ENCODE measurements around the gene IQSEC2.

DNA sequence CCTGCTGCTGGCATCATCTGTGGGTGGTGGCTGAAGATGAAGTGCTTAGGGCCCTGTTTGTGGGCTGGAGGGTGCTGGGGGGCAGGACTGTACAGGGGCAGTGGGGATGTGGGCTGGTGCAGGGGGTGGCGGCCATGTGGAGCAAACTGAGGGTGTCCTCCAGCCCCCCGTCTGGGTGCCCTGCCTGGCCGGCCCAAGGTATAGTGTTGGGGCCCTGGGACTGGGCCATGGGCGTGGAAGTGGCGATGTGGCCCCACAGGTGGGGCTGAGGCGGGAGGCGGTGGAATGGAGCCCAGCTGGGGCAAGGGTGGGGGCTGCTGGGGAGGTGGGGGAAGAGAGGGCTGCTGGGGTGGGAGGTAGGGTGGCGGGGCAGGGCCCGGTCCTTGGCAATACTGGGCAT is 46.9 kb downstream of the IQSEC2 start:
- TF ChIP-seq POLR2A (conservative IDR thresholded peaks at IDR 0.05) (no peak), ETV6 (IDR thresholded peaks at IDR 0.05; ENCODE audit: borderline replicate concordance in 1 of 2, low read depth in 2 of 2, low read length in 1 of 2) (no peak), ETV6 (CRISPR knock-in tag; IDR thresholded peaks at IDR 0.05; ENCODE audit: borderline replicate concordance) (no peak), RCOR1 (IDR thresholded peaks at IDR 0.05; ENCODE audit: borderline replicate concordance in 1 of 2, low read depth in 2 of 2, low read length in 2 of 2) (no peak), ELF1 (tag; IDR thresholded peaks at IDR 0.05) (no peak), SMARCB1 (IDR thresholded peaks at IDR 0.05; ENCODE audit: insufficient read length, low read depth) (no peak), SMC3 (conservative IDR thresholded peaks at IDR 0.05; ENCODE audit: insufficient read depth, low read depth, low read length) (no peak), NFE2 (IDR thresholded peaks at IDR 0.05; ENCODE audit: low read depth) (no peak), JUNB (CRISPR knock-in tag; conservative IDR thresholded peaks at IDR 0.05) (no peak), EZH2 (IDR thresholded peaks at IDR 0.05; ENCODE audit: borderline replicate concordance, low read depth, low read length) (no peak), GATAD2A (IDR thresholded peaks at IDR 0.05) (no peak)
- TF ChIP-seq, protein P1, sequence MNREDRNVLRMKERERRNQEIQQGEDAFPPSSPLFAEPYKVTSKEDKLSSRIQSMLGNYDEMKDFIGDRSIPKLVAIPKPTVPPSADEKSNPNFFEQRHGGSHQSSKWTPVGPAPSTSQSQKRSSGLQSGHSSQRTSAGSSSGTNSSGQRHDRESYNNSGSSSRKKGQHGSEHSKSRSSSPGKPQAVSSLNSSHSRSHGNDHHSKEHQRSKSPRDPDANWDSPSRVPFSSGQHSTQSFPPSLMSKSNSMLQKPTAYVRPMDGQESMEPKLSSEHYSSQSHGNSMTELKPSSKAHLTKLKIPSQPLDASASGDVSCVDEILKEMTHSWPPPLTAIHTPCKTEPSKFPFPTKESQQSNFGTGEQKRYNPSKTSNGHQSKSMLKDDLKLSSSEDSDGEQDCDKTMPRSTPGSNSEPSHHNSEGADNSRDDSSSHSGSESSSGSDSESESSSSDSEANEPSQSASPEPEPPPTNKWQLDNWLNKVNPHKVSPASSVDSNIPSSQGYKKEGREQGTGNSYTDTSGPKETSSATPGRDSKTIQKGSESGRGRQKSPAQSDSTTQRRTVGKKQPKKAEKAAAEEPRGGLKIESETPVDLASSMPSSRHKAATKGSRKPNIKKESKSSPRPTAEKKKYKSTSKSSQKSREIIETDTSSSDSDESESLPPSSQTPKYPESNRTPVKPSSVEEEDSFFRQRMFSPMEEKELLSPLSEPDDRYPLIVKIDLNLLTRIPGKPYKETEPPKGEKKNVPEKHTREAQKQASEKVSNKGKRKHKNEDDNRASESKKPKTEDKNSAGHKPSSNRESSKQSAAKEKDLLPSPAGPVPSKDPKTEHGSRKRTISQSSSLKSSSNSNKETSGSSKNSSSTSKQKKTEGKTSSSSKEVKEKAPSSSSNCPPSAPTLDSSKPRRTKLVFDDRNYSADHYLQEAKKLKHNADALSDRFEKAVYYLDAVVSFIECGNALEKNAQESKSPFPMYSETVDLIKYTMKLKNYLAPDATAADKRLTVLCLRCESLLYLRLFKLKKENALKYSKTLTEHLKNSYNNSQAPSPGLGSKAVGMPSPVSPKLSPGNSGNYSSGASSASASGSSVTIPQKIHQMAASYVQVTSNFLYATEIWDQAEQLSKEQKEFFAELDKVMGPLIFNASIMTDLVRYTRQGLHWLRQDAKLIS (CRISPR knock-in tag; IDR thresholded peaks at IDR 0.05) = no peak
- TF ChIP-seq, protein P2, sequence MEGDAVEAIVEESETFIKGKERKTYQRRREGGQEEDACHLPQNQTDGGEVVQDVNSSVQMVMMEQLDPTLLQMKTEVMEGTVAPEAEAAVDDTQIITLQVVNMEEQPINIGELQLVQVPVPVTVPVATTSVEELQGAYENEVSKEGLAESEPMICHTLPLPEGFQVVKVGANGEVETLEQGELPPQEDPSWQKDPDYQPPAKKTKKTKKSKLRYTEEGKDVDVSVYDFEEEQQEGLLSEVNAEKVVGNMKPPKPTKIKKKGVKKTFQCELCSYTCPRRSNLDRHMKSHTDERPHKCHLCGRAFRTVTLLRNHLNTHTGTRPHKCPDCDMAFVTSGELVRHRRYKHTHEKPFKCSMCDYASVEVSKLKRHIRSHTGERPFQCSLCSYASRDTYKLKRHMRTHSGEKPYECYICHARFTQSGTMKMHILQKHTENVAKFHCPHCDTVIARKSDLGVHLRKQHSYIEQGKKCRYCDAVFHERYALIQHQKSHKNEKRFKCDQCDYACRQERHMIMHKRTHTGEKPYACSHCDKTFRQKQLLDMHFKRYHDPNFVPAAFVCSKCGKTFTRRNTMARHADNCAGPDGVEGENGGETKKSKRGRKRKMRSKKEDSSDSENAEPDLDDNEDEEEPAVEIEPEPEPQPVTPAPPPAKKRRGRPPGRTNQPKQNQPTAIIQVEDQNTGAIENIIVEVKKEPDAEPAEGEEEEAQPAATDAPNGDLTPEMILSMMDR (IDR thresholded peaks at IDR 0.05 in 2 of 3, conservative IDR thresholded peaks at IDR 0.05 in 1 of 3; ENCODE audit: insufficient read depth in 2 of 3, low read depth in 1 of 3, low read length in 3 of 3) = no peak
- TF ChIP-seq, protein P3, sequence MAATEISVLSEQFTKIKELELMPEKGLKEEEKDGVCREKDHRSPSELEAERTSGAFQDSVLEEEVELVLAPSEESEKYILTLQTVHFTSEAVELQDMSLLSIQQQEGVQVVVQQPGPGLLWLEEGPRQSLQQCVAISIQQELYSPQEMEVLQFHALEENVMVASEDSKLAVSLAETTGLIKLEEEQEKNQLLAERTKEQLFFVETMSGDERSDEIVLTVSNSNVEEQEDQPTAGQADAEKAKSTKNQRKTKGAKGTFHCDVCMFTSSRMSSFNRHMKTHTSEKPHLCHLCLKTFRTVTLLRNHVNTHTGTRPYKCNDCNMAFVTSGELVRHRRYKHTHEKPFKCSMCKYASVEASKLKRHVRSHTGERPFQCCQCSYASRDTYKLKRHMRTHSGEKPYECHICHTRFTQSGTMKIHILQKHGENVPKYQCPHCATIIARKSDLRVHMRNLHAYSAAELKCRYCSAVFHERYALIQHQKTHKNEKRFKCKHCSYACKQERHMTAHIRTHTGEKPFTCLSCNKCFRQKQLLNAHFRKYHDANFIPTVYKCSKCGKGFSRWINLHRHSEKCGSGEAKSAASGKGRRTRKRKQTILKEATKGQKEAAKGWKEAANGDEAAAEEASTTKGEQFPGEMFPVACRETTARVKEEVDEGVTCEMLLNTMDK (IDR thresholded peaks at IDR 0.05; ENCODE audit: borderline replicate concordance, insufficient read depth, low read depth, low read length, poor library complexity, severe bottlenecking) = no peak
- TF ChIP-seq, protein P4, sequence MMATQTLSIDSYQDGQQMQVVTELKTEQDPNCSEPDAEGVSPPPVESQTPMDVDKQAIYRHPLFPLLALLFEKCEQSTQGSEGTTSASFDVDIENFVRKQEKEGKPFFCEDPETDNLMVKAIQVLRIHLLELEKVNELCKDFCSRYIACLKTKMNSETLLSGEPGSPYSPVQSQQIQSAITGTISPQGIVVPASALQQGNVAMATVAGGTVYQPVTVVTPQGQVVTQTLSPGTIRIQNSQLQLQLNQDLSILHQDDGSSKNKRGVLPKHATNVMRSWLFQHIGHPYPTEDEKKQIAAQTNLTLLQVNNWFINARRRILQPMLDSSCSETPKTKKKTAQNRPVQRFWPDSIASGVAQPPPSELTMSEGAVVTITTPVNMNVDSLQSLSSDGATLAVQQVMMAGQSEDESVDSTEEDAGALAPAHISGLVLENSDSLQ (IDR thresholded peaks at IDR 0.05) = no peak

Data from K562 (cell line).